WTC11 (cell line): ENCODE measurements around the gene IL5. TPM values are rescaled to one million over a fixed set of nuclear protein-coding genes. Genes with fewer than 3 reads are reported as not detected.

Experiments used
- ATAC-seq: fragments of 200-7000 bp; cut with Tn5 transposase; 2 replicates; pipeline ENCODE4 v1.10.0; 2021; ENCODE audit warnings: mild to moderate bottlenecking, moderate library complexity
- CTCF ChIA-PET: fragments of 300-600 bp; sonication (Branson Sonifier 250); formaldehyde crosslinking; loops from one replicate; lab custom pipeline; 2021; ENCODE audit warnings: antibody characterized with exemption; lab: Charles Lee
- POLR2A ChIA-PET: fragments of 350-600 bp; sonication (Branson Sonifier 250); formaldehyde crosslinking; loops from one replicate; lab custom pipeline; 2021; ENCODE audit warnings: antibody characterized with exemption; lab: Charles Lee
- DNase-seq: peaks from one replicate; pipeline ENCODE4 v3.0.0; 2021; ENCODE audit warnings: low spot score
- H3K27ac Mint-ChIP-seq: 2 replicates; pipeline ENCODE4 v1.8.0; 2021; ENCODE audit warnings: mixed read lengths
- H3K27me3 Mint-ChIP-seq: 2 replicates; pipeline ENCODE4 v1.8.0; 2021; ENCODE audit warnings: low read depth, mild to moderate bottlenecking, moderate library complexity, mixed read lengths
- H3K36me3 Mint-ChIP-seq: 2 replicates; pipeline ENCODE4 v1.8.0; 2021; ENCODE audit warnings: mixed read lengths
- H3K4me1 Mint-ChIP-seq: 2 replicates; pipeline ENCODE4 v1.8.0; 2022; ENCODE audit warnings: mixed read lengths
- H3K4me3 Mint-ChIP-seq: 2 replicates; pipeline ENCODE4 v1.8.0; 2021; ENCODE audit warnings: mild to moderate bottlenecking, moderate library complexity, mixed read lengths
- H3K9me3 Mint-ChIP-seq: 2 replicates; pipeline ENCODE4 v1.8.0; 2021; ENCODE audit warnings: mixed read lengths
- AR ChIP-seq: fragments of 250-450 bp; sonication (Bioruptor Pico); IDR thresholded peaks from 2 replicates; pipeline ENCODE4 v1.9.0; 2021; ENCODE audit warnings: mild to moderate bottlenecking
- CTCF ChIP-seq: fragments of 200-600 bp; IDR thresholded peaks from 2 replicates; pipeline ENCODE4 v1.8.0; 2022; ENCODE audit warnings: antibody characterized with exemption
- E2F1 ChIP-seq: sonication (generic); formaldehyde crosslinking; IDR thresholded peaks from 2 replicates; pipeline ENCODE4 v1.8.0; 2022; ENCODE audit warnings: mild to moderate bottlenecking, missing genetic modification reagents
- EMX1 ChIP-seq: fragments of 250-450 bp; sonication (Bioruptor Pico); IDR thresholded peaks from 2 replicates; pipeline ENCODE4 v1.8.0; 2021; ENCODE audit warnings: mild to moderate bottlenecking
- ESRRA ChIP-seq: sonication (generic); formaldehyde crosslinking; IDR thresholded peaks from 2 replicates; pipeline ENCODE4 v1.8.1; 2022; ENCODE audit warnings: mild to moderate bottlenecking, missing genetic modification reagents, borderline replicate concordance
- FOXJ3 ChIP-seq: sonication (generic); formaldehyde crosslinking; IDR thresholded peaks from 2 replicates; pipeline ENCODE4 v1.9.0; 2021; ENCODE audit warnings: missing genetic modification reagents, mild to moderate bottlenecking, borderline replicate concordance
- FOXK1 ChIP-seq: sonication (generic); formaldehyde crosslinking; IDR thresholded peaks from 2 replicates; pipeline ENCODE4 v1.8.0; 2022; ENCODE audit warnings: mild to moderate bottlenecking, moderate library complexity, missing genetic modification reagents
- FOXP4 ChIP-seq: sonication (generic); formaldehyde crosslinking; IDR thresholded peaks from 2 replicates; pipeline ENCODE4 v1.8.0; 2022; ENCODE audit warnings: mild to moderate bottlenecking, missing genetic modification reagents
- HMGA2 ChIP-seq: fragments of 250-450 bp; sonication (Bioruptor Pico); IDR thresholded peaks from 2 replicates; pipeline ENCODE4 v1.4.0; 2021; ENCODE audit warnings: mild to moderate bottlenecking, moderate library complexity
- IRF2 ChIP-seq: sonication (generic); formaldehyde crosslinking; IDR thresholded peaks from 2 replicates; pipeline ENCODE4 v1.8.0; 2022; ENCODE audit warnings: low read depth, missing genetic modification reagents, borderline replicate concordance
- NFE2L1 ChIP-seq: sonication (generic); formaldehyde crosslinking; IDR thresholded peaks from 2 replicates; pipeline ENCODE4 v1.8.1; 2023; ENCODE audit warnings: missing genetic modification reagents
- RORB ChIP-seq: fragments of 250-450 bp; sonication (Bioruptor Pico); IDR thresholded peaks from 2 replicates; pipeline ENCODE4 v1.9.0; 2021; ENCODE audit warnings: mild to moderate bottlenecking
- SP1 ChIP-seq: sonication (generic); formaldehyde crosslinking; conservative IDR thresholded peaks from 2 replicates; pipeline ENCODE4 v1.8.1; 2022; ENCODE audit warnings: missing genetic modification reagents
- ZNF121 ChIP-seq: sonication (generic); formaldehyde crosslinking; IDR thresholded peaks from 2 replicates; pipeline ENCODE4 v1.8.0; 2023; ENCODE audit warnings: missing genetic modification reagents
- total RNA-seq: library from RNA; stranded (reverse); gene quantifications from 3 replicates; pipeline ENCODE4 v1.2.3, GENCODE V29; 2021
- TF ChIP-seq, protein P1 (sequence below): fragments of 250-450 bp; sonication (Bioruptor Pico); IDR thresholded peaks from 2 replicates; pipeline ENCODE4 v1.9.0; 2021; ENCODE audit warnings: moderate library complexity, mild to moderate bottlenecking, inconsistent platforms, borderline replicate concordance
- TF ChIP-seq, protein P2 (sequence below): sonication (generic); formaldehyde crosslinking; IDR thresholded peaks from 2 replicates; pipeline ENCODE4 v1.8.1; 2022; ENCODE audit warnings: low read depth, mild to moderate bottlenecking, moderate library complexity, missing genetic modification reagents, borderline replicate concordance
- TF ChIP-seq, protein P3 (sequence below): fragments of 250-450 bp; sonication (Bioruptor Pico); IDR thresholded peaks from 2 replicates; pipeline ENCODE4 v1.9.0; 2021; ENCODE audit warnings: mild to moderate bottlenecking, borderline replicate concordance
- TF ChIP-seq, protein P4 (sequence below): sonication (generic); formaldehyde crosslinking; IDR thresholded peaks from 2 replicates; pipeline ENCODE4 v1.8.0; 2023; ENCODE audit warnings: mild to moderate bottlenecking, missing genetic modification reagents

Gene IL5
- total RNA-seq, 1 experiment from 2014 or later: not detected

DNA sequence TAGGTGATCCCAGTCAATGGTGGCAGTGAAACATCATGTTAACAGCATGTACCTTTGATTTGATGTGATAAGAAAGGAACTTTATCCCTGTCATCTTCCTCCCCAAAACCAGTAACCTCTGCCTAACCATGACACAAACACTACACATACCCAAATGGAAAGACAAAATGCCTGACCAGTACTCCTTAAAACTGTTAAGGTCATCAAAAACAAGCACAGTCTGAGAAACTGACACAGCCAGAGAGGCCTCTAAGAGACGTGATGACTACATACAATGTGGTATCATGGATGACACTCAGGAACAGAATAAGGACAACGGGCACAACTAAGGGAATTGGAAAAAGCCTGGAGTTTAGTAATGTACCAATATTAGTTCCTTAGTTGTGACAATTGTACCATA lies 3.9 kb upstream of the IL5 start:
- POLR2A ChIA-PET: no interaction called here
- Mint-ChIP-seq H3K27ac (no peak overlapping the region), H3K4me1 (no peaks in the 10 kb centered on the region), H3K36me3 (no peaks in the 10 kb centered on the region), H3K4me3 (no peak overlapping the region), H3K9me3 (no peaks in the 10 kb centered on the region; the same call in 1 of the 2 replicates), H3K27me3 (no peaks in the 10 kb centered on the region; the same call in none of the 2 replicates)
- TF ChIP-seq, protein P1, sequence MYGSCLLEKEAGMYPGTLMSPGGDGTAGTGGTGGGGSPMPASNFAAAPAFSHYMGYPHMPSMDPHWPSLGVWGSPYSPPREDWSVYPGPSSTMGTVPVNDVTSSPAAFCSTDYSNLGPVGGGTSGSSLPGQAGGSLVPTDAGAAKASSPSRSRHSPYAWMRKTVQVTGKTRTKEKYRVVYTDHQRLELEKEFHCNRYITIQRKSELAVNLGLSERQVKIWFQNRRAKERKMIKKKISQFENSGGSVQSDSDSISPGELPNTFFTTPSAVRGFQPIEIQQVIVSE (CRISPR knock-in tag): no peak
- TF ChIP-seq ESRRA (CRISPR knock-in tag): no peak
- TF ChIP-seq FOXJ3 (CRISPR knock-in tag): no peak
- no peak for TF ChIP-seq CTCF
- TF ChIP-seq EMX1: no peak
- TF ChIP-seq NFE2L1: no peak
- TF ChIP-seq, protein P2, sequence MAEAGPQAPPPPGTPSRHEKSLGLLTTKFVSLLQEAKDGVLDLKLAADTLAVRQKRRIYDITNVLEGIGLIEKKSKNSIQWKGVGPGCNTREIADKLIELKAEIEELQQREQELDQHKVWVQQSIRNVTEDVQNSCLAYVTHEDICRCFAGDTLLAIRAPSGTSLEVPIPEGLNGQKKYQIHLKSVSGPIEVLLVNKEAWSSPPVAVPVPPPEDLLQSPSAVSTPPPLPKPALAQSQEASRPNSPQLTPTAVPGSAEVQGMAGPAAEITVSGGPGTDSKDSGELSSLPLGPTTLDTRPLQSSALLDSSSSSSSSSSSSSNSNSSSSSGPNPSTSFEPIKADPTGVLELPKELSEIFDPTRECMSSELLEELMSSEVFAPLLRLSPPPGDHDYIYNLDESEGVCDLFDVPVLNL: no peak
- TF ChIP-seq SP1 (CRISPR knock-in tag): no peak
- TF ChIP-seq, protein P3, sequence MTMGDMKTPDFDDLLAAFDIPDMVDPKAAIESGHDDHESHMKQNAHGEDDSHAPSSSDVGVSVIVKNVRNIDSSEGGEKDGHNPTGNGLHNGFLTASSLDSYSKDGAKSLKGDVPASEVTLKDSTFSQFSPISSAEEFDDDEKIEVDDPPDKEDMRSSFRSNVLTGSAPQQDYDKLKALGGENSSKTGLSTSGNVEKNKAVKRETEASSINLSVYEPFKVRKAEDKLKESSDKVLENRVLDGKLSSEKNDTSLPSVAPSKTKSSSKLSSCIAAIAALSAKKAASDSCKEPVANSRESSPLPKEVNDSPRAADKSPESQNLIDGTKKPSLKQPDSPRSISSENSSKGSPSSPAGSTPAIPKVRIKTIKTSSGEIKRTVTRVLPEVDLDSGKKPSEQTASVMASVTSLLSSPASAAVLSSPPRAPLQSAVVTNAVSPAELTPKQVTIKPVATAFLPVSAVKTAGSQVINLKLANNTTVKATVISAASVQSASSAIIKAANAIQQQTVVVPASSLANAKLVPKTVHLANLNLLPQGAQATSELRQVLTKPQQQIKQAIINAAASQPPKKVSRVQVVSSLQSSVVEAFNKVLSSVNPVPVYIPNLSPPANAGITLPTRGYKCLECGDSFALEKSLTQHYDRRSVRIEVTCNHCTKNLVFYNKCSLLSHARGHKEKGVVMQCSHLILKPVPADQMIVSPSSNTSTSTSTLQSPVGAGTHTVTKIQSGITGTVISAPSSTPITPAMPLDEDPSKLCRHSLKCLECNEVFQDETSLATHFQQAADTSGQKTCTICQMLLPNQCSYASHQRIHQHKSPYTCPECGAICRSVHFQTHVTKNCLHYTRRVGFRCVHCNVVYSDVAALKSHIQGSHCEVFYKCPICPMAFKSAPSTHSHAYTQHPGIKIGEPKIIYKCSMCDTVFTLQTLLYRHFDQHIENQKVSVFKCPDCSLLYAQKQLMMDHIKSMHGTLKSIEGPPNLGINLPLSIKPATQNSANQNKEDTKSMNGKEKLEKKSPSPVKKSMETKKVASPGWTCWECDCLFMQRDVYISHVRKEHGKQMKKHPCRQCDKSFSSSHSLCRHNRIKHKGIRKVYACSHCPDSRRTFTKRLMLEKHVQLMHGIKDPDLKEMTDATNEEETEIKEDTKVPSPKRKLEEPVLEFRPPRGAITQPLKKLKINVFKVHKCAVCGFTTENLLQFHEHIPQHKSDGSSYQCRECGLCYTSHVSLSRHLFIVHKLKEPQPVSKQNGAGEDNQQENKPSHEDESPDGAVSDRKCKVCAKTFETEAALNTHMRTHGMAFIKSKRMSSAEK (CRISPR knock-in tag): no peak
- TF ChIP-seq, protein P4, sequence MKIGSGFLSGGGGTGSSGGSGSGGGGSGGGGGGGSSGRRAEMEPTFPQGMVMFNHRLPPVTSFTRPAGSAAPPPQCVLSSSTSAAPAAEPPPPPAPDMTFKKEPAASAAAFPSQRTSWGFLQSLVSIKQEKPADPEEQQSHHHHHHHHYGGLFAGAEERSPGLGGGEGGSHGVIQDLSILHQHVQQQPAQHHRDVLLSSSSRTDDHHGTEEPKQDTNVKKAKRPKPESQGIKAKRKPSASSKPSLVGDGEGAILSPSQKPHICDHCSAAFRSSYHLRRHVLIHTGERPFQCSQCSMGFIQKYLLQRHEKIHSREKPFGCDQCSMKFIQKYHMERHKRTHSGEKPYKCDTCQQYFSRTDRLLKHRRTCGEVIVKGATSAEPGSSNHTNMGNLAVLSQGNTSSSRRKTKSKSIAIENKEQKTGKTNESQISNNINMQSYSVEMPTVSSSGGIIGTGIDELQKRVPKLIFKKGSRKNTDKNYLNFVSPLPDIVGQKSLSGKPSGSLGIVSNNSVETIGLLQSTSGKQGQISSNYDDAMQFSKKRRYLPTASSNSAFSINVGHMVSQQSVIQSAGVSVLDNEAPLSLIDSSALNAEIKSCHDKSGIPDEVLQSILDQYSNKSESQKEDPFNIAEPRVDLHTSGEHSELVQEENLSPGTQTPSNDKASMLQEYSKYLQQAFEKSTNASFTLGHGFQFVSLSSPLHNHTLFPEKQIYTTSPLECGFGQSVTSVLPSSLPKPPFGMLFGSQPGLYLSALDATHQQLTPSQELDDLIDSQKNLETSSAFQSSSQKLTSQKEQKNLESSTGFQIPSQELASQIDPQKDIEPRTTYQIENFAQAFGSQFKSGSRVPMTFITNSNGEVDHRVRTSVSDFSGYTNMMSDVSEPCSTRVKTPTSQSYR (CRISPR knock-in tag): no peak
- no peak for TF ChIP-seq E2F1 (CRISPR knock-in tag)
- TF ChIP-seq IRF2 (CRISPR knock-in tag): no peak
- TF ChIP-seq FOXP4: no peak
- TF ChIP-seq RORB (CRISPR knock-in tag): no peak
- TF ChIP-seq AR (CRISPR knock-in tag): no peak
- TF ChIP-seq ZNF121 (CRISPR knock-in tag): no peak
- no peak for TF ChIP-seq FOXK1 (CRISPR knock-in tag)
- TF ChIP-seq HMGA2 (CRISPR knock-in tag): no peak
- ATAC-seq (no peak), DNase-seq (no peak)
- CTCF ChIA-PET: no interaction called here
